HG03520 (cell line): ENCODE data around the gene SCN4B.

Source experiments
- ATAC-seq: cut with Tn5 transposase; IDR thresholded peaks from one replicate; pipeline ENCODE4 v1.9.1; 2021; ENCODE audit warnings: mild to moderate bottlenecking, moderate library complexity; ENCODE audit not compliant: unreplicated experiment

The SCN4B gene

DNA sequence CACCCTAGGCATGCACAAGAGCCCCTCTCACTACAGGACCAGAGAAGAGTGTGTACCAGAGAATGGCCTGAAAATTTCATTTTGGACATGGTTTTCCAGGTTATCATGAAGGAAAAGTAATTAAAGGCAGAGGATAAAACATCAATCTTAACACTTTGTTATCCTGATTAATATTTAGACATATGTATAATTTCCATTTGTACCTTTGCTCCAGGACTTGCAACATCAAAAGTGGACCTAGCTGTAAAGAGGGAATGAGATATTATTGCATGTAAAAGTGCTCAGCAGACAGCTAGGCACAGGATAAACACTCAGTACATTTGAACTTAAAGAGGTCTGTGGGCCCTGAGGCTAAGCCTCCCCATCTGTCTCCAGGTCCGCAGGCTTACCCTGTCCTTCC, 2.0 kb upstream of the SCN4B start:
- ATAC-seq = no peak

DNA sequence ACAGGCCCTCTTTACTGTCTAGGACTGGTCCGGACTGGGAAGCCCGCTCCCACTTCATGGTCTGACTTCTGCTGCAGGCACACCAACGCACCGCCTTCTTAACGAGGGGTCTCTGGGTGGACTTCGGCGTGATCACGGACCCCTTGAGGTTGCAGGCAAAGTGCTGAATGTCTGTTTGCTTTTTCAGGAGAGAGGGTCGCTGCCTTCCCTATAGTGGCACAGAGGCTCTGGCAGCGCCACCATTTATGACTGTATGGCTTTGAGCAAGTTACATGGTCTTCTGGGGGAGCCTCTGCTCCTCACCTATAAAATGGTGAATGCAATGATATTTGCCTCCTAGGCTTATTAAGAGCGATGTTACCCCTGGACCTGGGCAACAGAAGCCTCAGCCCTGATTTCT, 1.4 kb upstream of the SCN4B start:
- ATAC-seq = no peak

GRCh38 chr11:118153516-118153915, 893 bp upstream of the SCN4B start:
- no peak for ATAC-seq

DNA sequence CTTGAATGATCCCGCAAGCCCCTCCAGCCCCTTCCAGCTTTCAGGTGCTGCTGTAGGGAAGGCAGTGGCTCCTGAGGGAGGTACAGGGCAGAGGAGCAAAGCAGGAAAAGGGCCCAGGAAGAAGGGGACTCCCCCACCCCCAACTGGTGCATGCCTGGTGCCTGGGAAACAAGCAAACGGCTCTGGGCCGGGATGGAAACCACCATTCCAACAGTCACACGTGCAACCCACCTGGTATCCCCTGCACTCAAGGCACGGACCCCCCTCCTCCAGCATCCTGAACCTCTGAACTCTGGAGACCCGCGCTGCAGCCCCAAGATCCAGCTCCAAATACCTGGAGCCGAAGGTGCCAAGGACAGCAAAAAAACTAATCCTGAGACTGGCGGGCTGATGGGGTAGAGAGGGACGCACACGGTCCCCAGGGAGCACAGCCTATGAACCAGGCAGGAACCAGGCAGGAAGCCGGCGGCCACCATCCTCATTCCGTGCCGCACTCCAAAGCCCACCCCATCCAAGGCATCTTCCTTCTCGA, 537 bp downstream of the SCN4B start:
- ATAC-seq = no peak

- no peak for ATAC-seq
These were observed 1.2 kb downstream of the SCN4B start for GRCh38 chr11:118151431-118151830.

DNA sequence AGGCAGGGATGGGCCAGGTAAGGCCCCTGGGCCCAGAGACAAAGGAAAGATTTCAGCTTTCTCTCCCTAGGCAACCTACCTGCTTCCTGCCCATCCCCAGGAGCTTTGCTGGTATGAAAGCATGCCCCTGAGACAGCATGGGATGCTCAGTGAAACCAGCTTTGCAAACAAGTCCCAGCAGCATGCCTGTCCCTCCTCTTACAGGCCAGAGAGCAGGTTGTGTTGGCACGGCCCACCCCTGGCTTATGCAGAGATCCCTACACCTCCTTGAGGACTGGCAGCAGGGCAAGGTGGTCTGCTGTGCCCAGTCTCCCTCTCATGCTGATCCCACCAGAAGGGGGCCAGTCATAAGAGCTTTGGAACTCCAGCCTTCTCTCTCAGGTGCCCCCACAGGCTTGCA, 3.1 kb downstream of the SCN4B start:
- ATAC-seq = no peak

DNA sequence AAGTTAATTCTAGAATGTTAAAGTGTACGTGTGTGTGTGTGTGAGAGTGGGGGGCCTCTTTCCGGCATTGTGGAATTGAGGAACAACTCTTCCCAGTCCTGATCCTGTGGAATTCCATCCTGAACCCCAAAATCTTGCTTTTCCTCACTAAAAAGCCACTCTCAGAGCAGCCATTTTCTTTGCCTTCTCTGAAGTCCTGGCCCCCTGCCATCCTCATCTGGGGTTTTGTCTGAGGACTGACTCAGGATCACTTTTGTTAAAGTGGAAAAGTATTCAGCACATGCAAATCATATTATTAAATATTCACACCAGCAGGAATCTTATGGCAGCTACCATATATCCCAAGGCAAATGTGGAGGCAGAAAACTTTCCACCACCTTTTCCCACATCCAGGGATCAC, 3.8 kb downstream of the SCN4B start:
- ATAC-seq = no peak

DNA sequence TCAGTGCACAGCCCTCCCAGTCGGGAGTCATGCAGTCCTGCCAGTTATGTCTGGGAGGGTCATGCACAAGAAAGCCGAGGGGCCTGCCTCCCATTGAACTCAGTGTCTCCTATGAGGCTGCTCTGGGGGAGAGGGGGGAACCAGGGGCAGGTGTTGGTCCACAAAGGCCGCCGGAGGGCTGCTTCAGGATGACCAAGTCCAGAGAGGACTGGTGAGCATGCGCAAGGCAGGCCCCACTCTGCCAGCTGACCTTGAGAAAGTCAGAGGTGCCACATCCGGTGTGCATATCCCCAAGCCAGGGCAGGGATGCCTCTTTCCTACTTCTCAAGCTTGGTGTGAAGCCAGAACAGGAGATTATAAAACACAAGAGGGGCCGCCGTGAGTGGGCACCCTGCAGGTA, 4.4 kb downstream of the SCN4B start:
- ATAC-seq = no peak

- ATAC-seq = no peak
These were observed 5.1 kb downstream of the SCN4B start for GRCh38 chr11:118147502-118147901.

DNA sequence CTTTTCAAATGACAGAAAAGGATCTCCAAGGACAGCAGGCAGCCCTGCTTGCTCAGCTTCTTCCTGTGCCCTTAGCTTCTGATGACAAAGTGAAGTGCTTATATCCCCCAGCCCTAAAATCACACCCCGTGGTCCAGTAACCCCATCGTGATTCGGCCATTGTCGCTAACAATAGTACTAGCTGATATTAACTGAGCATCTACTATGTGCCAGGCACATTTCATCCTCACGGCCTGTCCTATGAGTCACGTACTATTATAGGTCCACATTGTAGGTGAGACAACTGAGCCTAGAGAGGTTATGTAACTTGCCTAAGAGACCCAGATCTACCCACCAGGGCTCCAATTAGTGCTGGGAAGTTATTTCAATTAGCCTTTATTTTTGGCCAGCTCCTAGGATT, 6.1 kb downstream of the SCN4B start:
- no peak for ATAC-seq

- peak; percentile 71 for ATAC-seq
These were observed 7.1 kb downstream of the SCN4B start for GRCh38 chr11:118145285-118146227.

DNA sequence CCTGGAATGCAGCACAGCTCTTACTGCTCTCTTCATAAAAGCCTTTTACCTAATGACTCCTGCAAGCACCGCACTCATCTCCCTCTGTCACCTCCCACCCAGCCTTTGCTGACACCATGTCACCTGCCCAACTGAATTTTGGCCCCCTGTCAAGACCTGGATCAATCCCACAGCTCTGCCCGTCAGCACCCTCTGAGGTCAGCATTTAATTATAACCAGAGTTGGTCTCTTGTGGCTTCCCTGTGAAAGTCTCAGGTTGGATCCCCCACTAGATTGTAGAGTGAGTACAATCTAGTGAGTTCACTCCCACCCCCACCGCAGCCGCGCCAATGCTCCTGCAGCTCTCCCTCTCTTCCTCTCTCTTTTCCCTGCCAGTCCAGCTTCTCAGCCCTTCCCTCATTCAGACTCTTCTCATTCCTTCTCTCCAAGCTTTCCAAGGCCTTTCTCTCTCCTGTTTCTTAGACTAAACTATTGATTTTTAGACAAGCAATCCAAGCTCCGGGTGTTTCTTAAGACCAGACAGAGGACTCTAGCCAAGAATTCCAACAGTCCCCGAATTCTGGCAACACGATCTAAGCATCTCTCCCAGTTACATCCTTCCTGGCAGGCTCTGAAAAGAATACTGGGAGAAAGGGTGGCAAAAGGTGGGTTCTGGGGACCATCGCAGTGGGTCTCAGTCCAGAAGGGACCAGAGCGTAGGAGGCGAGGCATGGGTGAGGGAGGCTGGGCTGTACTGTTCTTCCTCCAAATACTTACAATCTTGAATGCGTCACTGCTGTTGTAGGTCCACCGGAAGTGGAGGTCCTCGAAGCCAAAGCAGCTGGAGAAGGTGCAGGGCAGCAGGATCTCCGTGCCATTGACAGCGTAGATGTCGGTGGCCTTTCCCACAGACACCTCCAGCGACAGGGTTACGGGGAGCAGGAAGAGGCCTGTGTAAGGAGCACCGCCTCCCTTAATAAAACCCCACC, 8.0 kb downstream of the SCN4B start:
- ATAC-seq = no peak

DNA sequence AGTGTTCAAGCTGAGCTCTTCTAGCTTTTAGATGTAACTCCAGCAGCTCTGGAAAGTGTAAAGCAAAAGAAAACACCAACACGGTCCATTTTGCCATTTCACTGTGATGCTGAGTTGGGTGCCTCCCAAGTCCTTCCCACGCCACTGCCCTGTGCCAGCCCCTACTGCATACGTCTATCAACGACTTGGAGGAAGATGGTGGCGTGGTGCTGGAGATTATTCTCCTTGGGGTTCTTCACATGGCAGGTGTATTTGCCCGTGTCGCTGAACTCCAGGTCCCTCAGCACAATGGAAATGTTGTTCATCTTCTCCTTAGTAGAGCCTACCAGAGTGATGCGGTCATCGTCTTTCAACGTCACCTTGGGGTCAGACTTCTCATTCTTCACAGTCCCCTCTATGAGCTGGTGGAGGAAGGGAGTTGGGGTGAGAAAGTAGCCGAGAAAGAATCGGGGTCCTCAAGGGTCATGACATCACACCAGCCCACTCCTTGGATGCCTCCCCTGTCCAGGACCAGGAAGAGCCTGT, 8.9 kb downstream of the SCN4B start:
- ATAC-seq = no peak

GRCh38 chr11:118142809-118143208, 9.8 kb downstream of the SCN4B start:
- ATAC-seq = no peak

DNA sequence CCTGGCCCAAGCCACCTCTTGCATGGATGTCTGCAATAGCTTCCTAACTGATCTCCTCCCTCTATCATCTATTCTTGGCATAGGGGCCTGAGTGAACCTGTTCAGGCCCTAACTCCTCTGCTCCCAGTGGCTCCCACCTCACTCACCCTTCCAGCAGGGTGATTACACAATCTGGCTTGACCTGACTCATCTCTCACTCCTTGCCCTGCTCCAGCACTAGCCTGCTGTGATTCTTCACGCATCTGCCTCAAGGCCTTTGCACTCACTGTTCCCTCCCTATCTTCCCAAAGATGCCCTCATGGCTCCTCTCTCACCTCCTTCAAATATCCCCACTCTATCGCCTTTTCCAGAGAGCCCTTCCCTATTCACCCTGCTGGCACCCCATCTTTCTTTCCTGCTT, 10.5 kb downstream of the SCN4B start:
- no peak for ATAC-seq

DNA sequence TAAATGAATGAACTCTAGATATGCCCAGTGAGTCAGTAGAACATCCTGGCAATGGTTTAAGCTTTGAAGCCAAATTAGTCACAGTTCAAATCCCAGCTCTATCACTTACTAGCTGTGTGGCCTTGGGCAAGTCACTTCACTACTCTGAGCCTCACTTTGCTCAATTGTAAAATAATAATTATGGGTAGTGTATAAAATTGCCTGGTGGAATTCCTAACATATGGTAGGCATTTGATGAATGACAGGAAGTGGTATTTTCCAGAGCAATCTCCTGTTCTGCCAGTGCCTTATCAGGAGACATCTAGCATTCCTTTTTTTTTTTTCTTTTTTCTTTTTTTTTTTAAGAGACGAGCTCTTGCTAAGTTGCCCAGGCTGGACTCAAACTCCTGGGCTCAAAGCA, 13.0 kb downstream of the SCN4B start:
- no peak for ATAC-seq

- ATAC-seq = no peak
These were observed 13.7 kb downstream of the SCN4B start for GRCh38 chr11:118138839-118139420.

DNA sequence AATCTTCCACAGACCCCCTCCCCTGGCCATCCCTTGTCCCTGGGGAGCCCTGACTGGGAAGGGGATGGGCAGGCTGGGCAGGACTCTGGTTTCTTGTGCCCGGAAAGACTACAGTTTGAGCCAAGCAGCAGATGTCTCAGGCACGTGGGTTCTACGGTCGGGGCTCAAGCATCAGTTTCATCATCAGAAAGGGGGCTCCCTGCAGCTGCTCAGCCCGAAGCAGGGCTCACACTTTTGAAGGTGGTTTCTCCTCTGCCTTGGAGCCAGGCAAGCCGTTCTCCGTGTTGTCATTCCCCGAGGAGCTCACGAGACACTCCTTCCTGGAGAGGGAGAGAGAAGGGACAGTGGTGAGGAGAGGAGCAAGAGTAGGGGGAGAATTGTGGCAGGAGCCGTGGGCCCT, 15.8 kb downstream of the SCN4B start:
- ATAC-seq = no peak

DNA sequence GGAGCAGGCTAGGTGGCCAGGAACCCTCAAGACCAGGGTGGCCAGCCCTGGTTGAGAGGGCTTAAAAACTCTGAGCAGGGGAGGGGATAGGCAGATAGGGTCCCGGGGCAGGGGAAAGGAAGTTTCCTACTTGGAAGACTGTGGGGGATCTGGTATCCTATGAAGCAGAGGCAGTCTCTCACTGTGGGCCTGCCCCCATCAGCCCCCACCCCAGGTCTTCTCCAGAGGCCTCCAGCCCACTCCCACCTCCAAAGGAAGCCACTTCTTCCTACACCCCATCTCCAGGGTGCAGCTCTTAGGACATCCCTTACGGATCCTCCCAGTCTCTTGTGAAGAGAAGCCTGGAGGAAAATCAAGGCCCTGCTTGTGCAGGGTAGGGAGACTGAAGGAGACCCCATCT, 16.3 kb downstream of the SCN4B start:
- no peak for ATAC-seq

DNA sequence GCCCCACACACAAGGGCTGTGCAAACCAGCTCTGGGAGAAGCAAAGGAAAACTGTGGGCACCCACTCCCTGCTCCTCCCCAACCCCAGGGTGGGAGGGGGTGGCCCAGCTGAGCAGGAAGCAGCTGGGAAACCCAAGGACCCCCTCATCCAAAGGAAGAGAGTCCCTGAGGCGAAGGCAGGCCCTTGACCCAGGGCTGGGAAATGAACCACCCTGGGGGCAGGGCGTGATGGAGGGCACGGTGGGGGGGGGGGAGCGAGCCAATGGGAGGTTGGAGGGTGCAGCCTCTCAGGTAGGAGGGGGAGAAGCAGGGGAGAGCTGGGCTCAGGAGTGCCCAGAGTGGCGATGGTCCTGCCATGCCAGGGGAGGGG, 16.8 kb downstream of the SCN4B start:
- no peak for ATAC-seq
